HG02884 (cell line): ENCODE results near the gene DNA2.

Experiments used
- ATAC-seq: cut with Tn5 transposase; IDR thresholded peaks from one replicate; pipeline ENCODE4 v1.9.1; 2021; ENCODE audit warnings: mild to moderate bottlenecking, moderate library complexity; ENCODE audit not compliant: unreplicated experiment

DNA2 gene

DNA sequence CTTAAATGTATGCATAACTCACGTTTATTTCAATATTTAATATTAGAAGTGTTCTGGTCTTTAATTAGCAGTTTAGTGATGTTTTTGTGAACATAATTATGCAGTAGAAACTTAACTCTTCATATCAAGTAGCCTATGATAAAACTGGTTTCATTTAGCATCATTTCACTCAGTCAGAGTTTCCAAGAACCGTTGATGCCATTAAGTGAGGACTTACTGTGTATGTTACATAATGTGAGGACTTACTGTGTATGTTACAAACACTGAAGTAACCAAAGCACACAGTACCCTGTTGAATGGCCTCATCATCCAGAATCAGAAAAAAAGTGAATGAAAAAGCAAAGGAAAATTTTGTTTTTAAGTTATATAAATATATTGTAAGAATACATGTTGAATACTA lies 106.2 kb downstream of the DNA2 start:
- no peak for ATAC-seq

- no peak for ATAC-seq
Observed at GRCh38 chr10:68364101-68364886, 107.5 kb downstream of the DNA2 start.
